PC-3 (cell line): ENCODE results near the gene VPS33B. TPM values are rescaled to one million over a fixed set of nuclear protein-coding genes. Genes with fewer than 3 reads are reported as not detected.
A peak's percentile ranks its signal among the peaks of the same experiment; 100 is the strongest.

Experiments used
- ATAC-seq: fragments of 200-7000 bp; cut with Tn5 transposase; 2 replicates; pipeline ENCODE4 v1.9.1; 2020; ENCODE audit warnings: mild to moderate bottlenecking, moderate library complexity
- BruUV-seq: library from RNA; stranded (reverse); fragments of 400-500 nt; replicated peaks from 2 replicates; lab custom pipeline; 2021; lab: Mats Ljungman, UMichigan
- CTCF ChIA-PET: fragments of 300-600 bp; sonication (Branson Sonifier 250); formaldehyde crosslinking; loops from one replicate; lab custom pipeline; 2022; ENCODE audit warnings: antibody characterized with exemption; lab: Charles Lee
- POLR2A ChIA-PET: fragments of 300-600 bp; sonication (Branson Sonifier 250); formaldehyde crosslinking; loops from one replicate; lab custom pipeline; 2022; ENCODE audit warnings: antibody characterized with exemption; ENCODE audit not compliant: unreplicated experiment; lab: Charles Lee
- DNase-seq: peaks from one replicate; pipeline ENCODE4 v3.0.0-alpha.2; 2015
- H2AFZ ChIP-seq: fragments of 300-600 bp; sonication (generic); 2 replicates; pipeline ENCODE4 v1.6.0; 2016; ENCODE audit warnings: antibody characterized with exemption, low read length
- H3F3A ChIP-seq: fragments of 300-600 bp; sonication (generic); one replicate; pipeline ENCODE4 v1.6.0; 2017; ENCODE audit warnings: antibody characterized with exemption, low read length, control low read depth, mild to moderate bottlenecking; ENCODE audit not compliant: unreplicated experiment
- H3K27ac ChIP-seq: fragments of 300-600 bp; sonication (generic); 2 replicates; pipeline ENCODE4 v1.5.1; 2016; ENCODE audit warnings: mild to moderate bottlenecking, low read length
- H3K27me3 ChIP-seq: fragments of 300-600 bp; sonication (generic); 2 replicates; pipeline ENCODE4 v1.6.1; 2016; ENCODE audit warnings: low read length, mixed read lengths
- H3K36me3 ChIP-seq: fragments of 300-600 bp; sonication (generic); 2 replicates; pipeline ENCODE4 v1.6.1; 2016; ENCODE audit warnings: low read depth, mixed run types, low read length, mixed read lengths
- H3K4me1 ChIP-seq: fragments of 300-600 bp; sonication (generic); 2 replicates; pipeline ENCODE4 v1.5.1; 2016; ENCODE audit warnings: low read length; ENCODE audit not compliant: insufficient read depth
- H3K4me2 ChIP-seq: fragments of 300-600 bp; sonication (generic); 2 replicates; pipeline ENCODE4 v1.6.0; 2016; ENCODE audit warnings: low read length
- H3K4me3 ChIP-seq: fragments of 300-600 bp; sonication (generic); 2 replicates; pipeline ENCODE4 v1.5.1; 2016; ENCODE audit warnings: mild to moderate bottlenecking, low read length, mixed read lengths
- H3K79me2 ChIP-seq: fragments of 300-600 bp; sonication (generic); 2 replicates; pipeline ENCODE4 v1.6.1; 2017; ENCODE audit warnings: low read length, mixed read lengths
- H3K9ac ChIP-seq: fragments of 300-600 bp; sonication (generic); 2 replicates; pipeline ENCODE4 v1.6.0; 2016; ENCODE audit warnings: mild to moderate bottlenecking, low read length
- H3K9me2 ChIP-seq: fragments of 300-600 bp; sonication (generic); replicated peaks from 2 replicates; pipeline ENCODE4 v1.6.1; 2016; ENCODE audit warnings: mixed run types, low read length, mixed read lengths
- H3K9me3 ChIP-seq: fragments of 300-600 bp; sonication (generic); 2 replicates; pipeline ENCODE4 v1.6.1; 2016; ENCODE audit warnings: low read length, mixed read lengths
- H4K20me1 ChIP-seq: fragments of 300-600 bp; sonication (generic); 2 replicates; pipeline ENCODE4 v1.6.1; 2016; ENCODE audit warnings: low read length, mixed read lengths
- EZH2 ChIP-seq: fragments of 300-600 bp; sonication (generic); IDR thresholded peaks from one replicate; pipeline ENCODE4 v1.6.1; 2017; ENCODE audit warnings: antibody characterized with exemption, mild to moderate bottlenecking, low read length; ENCODE audit not compliant: unreplicated experiment
- EZH2phosphoT487 ChIP-seq: fragments of 300-600 bp; sonication (generic); IDR thresholded peaks from 2 replicates; pipeline ENCODE4 v1.6.1; 2018; ENCODE audit warnings: mild to moderate bottlenecking, antibody characterized with exemption, low read length, borderline replicate concordance
- intact Hi-C: fragments of 100-400 bp; cut with micrococcal nuclease; formaldehyde crosslinking; loops from 2 replicates; pipeline ENCODE4 v1.9.0; 2023
- total RNA-seq: library from RNA; depleted of rRNA; stranded (reverse); fragments of >200 nt; gene quantifications from 2 replicates; pipeline ENCODE4 v1.2.3, GENCODE V29; 2014
- TF ChIP-seq, protein P1 (sequence below): fragments of 300-600 bp; sonication (generic); conservative IDR thresholded peaks from 2 replicates; pipeline ENCODE4 v1.5.1; 2017; ENCODE audit warnings: antibody characterized with exemption, low read depth, mild to moderate bottlenecking, low read length

The VPS33B gene
- total RNA-seq, 1 experiment from 2014 or later, result 8.0 TPM

DNA sequence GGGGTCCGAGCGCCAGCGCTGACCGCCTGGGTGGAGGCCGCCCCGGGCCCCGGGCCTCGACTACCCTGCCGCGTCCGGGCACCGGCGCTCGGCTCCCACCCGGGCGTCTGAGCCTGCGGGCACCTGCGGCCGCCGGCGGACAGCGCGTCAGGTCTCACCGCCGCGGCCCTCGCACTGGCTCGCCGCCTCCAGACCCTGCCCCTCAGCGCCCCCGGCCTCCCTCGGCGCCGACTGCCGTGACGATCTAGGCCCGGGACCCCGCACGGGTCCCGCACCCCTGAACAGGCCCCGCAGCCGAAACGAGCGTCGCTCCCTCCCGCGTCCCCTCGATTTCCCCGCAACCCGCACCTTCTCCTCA lies 28.4 kb downstream of the VPS33B start:
- ChIA-PET POLR2A (interaction anchor here (1.0 kb wide), 1 partner anchor 45 kb away, joined by 4 read pairs; no protein-coding TSS in a partner anchor), CTCF (no interaction called here)
- peak; percentile 7 for ATAC-seq

DNA sequence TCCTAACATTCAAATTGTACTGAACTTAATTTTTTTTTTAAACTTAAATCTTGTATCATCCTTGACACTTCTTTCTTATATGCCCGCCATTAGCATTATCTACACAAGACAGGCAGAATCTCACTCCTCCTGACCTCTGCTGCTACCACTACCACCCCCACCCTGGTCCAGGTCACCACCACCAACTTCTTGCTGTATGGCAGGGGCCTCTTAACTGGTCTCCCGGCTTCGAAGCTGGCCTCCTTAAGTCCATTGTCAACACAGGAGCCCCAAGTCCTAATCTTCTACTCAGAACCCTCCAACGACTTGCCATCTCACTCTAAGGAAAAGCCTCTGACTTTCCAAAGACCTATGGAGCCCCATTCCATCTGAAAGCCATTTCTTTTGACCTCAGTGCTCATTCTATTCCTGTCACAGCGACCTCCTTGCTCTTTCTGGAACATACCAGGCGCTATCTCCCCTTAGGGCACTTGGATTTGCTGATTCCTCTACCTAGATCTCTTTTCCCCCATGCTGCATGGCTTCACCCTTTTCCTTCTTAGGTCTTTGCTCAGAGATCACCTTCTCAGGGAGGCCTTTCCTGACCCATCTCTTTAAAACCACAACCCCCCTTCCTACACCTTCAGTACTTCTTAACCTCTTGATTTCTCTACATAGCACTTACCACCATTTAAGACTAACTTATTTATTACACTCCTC lies 30.7 kb downstream of the VPS33B start:
- Histone ChIP-seq H3K9ac (no peak overlapping the region), H3K27me3 (no peaks in the 10 kb centered on the region), H3F3A (no peaks in the 10 kb centered on the region), H3K27ac (no peak overlapping the region), H4K20me1 (peaks cover 10% of the 10 kb centered on the region; the same call in 1 of the 2 replicates), H3K79me2 (peaks cover 90% of the 10 kb centered on the region), H3K36me3 (no peaks in the 10 kb centered on the region), H3K4me2 (peak overlapping the region; percentile 3), H3K4me3 (no peak overlapping the region), H3K4me1 (peaks cover 5% of the 10 kb centered on the region; the same call in 1 of the 2 replicates), H3K9me3 (no peaks in the 10 kb centered on the region), H3K9me2 (no peaks in the 10 kb centered on the region), H2AFZ (no peak overlapping the region)
- ChIA-PET CTCF (no interaction called here), POLR2A (no interaction called here)
- intact Hi-C loops, result loop anchor here (5.0 kb wide), 2 partner anchors 34 to 59 kb away; partner anchors contain the start of gene HDDC3
- TF ChIP-seq EZH2 (no peak), EZH2phosphoT487 (no peak)
- TF ChIP-seq, protein P1, sequence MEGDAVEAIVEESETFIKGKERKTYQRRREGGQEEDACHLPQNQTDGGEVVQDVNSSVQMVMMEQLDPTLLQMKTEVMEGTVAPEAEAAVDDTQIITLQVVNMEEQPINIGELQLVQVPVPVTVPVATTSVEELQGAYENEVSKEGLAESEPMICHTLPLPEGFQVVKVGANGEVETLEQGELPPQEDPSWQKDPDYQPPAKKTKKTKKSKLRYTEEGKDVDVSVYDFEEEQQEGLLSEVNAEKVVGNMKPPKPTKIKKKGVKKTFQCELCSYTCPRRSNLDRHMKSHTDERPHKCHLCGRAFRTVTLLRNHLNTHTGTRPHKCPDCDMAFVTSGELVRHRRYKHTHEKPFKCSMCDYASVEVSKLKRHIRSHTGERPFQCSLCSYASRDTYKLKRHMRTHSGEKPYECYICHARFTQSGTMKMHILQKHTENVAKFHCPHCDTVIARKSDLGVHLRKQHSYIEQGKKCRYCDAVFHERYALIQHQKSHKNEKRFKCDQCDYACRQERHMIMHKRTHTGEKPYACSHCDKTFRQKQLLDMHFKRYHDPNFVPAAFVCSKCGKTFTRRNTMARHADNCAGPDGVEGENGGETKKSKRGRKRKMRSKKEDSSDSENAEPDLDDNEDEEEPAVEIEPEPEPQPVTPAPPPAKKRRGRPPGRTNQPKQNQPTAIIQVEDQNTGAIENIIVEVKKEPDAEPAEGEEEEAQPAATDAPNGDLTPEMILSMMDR, result no peak
- BruUV-seq, result no TSS peak
- no peak for ATAC-seq
- no peak for DNase-seq

More for the DNA sequence above, 28.4 kb downstream of the VPS33B start:
- Histone ChIP-seq H3K27me3 (no peaks in the 10 kb centered on the region), H3K9me2 (no peaks in the 10 kb centered on the region), H3K4me1 (peaks cover 5% of the 10 kb centered on the region; the same call in 1 of the 2 replicates), H2AFZ (peak overlapping the region; percentile 91), H3K36me3 (peaks cover 10% of the 10 kb centered on the region), H3K27ac (peak overlapping the region; percentile 58), H3K4me2 (peak overlapping the region; percentile 92), H3K9me3 (no peaks in the 10 kb centered on the region), H3K79me2 (peaks cover 67% of the 10 kb centered on the region), H4K20me1 (no peaks in the 10 kb centered on the region), H3K9ac (peak overlapping the region; percentile 94), H3K4me3 (peak overlapping the region; percentile 72), H3F3A (no peaks in the 10 kb centered on the region)
- no peak for TF ChIP-seq EZH2phosphoT487
- TF ChIP-seq, protein P1, result no peak
- no peak for TF ChIP-seq EZH2
- intact Hi-C loops, result loop anchor here (5.0 kb wide), 2 partner anchors 37 to 62 kb away; partner anchors contain the start of gene HDDC3
- DNase-seq, result no peak
- BruUV-seq, result no TSS peak

DNA sequence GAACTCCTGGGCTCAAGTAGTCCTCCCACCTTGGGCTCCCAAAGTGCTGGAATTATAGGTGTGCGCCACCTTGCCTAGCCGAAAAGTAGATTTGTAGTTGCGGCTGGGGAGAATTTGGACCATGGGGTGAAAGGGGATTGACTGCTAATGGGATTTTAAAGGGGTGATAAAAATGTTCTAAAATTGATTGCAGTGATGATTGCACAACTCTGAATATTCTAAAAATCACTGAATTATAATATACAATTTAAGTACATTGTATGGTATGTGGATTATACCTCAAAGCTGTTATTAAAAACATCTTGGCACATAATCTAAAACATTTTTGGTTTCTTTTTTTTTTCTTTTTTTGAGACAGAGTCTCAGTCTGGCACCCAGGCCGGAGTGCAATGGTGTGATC lies 31.9 kb downstream of the VPS33B start:
- no TSS peak for BruUV-seq

More for the DNA sequence above, 31.9 kb downstream of the VPS33B start:
- DNase-seq, result no peak
- ChIA-PET CTCF (no interaction called here), POLR2A (no interaction called here)
- no peak overlapping the region for H2AFZ ChIP-seq
- no peaks in the 10 kb centered on the region for H3K27me3 ChIP-seq
- H3K36me3 ChIP-seq, result no peaks in the 10 kb centered on the region
- no peak overlapping the region for H3K27ac ChIP-seq
- intact Hi-C loops, result loop anchor here (5.0 kb wide), 2 partner anchors 33 to 58 kb away; partner anchors contain the start of gene HDDC3
- H3K9me2 ChIP-seq, result no peaks in the 10 kb centered on the region
- no peaks in the 10 kb centered on the region for H3F3A ChIP-seq
- TF ChIP-seq, protein P1, result no peak
- TF ChIP-seq EZH2phosphoT487 (no peak), EZH2 (no peak)
- peaks cover 5% of the 10 kb centered on the region; the same call in 1 of the 2 replicates for H3K4me1 ChIP-seq
- H3K9me3 ChIP-seq, result no peaks in the 10 kb centered on the region
- no peak overlapping the region for H3K4me2 ChIP-seq
- H3K79me2 ChIP-seq, result peaks cover 94% of the 10 kb centered on the region
- peaks cover 10% of the 10 kb centered on the region; the same call in 1 of the 2 replicates for H4K20me1 ChIP-seq
- ATAC-seq, result no peak
- no peak overlapping the region for H3K9ac ChIP-seq
- no peak overlapping the region for H3K4me3 ChIP-seq
